ENCODE measurements around the gene ANKDD1A. TPM values are rescaled to one million over a fixed set of nuclear protein-coding genes. Genes with fewer than 3 reads are reported as not detected.

ANKDD1A gene
- polyA plus RNA-seq, 1 donor from 2014 or later, result 7.0 TPM

GRCh38 chr15:64925335-64926330 is 13.9 kb downstream of the ANKDD1A start:
- H3F3A ChIP-seq (ENCODE audit: insufficient read depth, low read length, poor library complexity, severe bottlenecking), result no peaks in the 10 kb centered on the region
- H2AFZ ChIP-seq (ENCODE audit: low read depth, low read length), result no peak overlapping the region
- no peak overlapping the region for H3K27ac ChIP-seq (ENCODE audit: low read length)
- H3K4me2 ChIP-seq (ENCODE audit: low read length), result no peak overlapping the region
- no peak for TF ChIP-seq EP300 (conservative IDR thresholded peaks at IDR 0.05; ENCODE audit: poor library complexity, severe bottlenecking)
- H4K20me1 ChIP-seq (ENCODE audit: insufficient read depth), result no peaks in the 10 kb centered on the region
- no peaks in the 10 kb centered on the region for H3K9me2 ChIP-seq (ENCODE audit: insufficient read depth, low read length)
- H3K9ac ChIP-seq (ENCODE audit: low read length), result no peak overlapping the region
- no peaks in the 10 kb centered on the region for H3K36me3 ChIP-seq (ENCODE audit: insufficient read depth, low read length)
- H3K9me3 ChIP-seq (ENCODE audit: low read length), result no peaks in the 10 kb centered on the region
- no peaks in the 10 kb centered on the region for H3K79me2 ChIP-seq (replicated peaks; ENCODE audit: insufficient read depth, low read length)
- H3K4me3 ChIP-seq (ENCODE audit: low read length), result no peak overlapping the region
- H3K27me3 ChIP-seq (ENCODE audit: insufficient read depth, low read depth, low read length), result no peaks in the 10 kb centered on the region

- no peak overlapping the region for H2AFZ ChIP-seq (ENCODE audit: low read depth, low read length)
- no peaks in the 10 kb centered on the region for H3K79me2 ChIP-seq (replicated peaks; ENCODE audit: insufficient read depth, low read length)
- H4K20me1 ChIP-seq (ENCODE audit: insufficient read depth), result no peaks in the 10 kb centered on the region
- no peak for TF ChIP-seq SMC3 (conservative IDR thresholded peaks at IDR 0.05; ENCODE audit: poor library complexity)
- no peak for TF ChIP-seq CTCF (IDR thresholded peaks at IDR 0.05; ENCODE audit: poor library complexity, severe bottlenecking)
- no peak for TF ChIP-seq POLR2AphosphoS5 (IDR thresholded peaks at IDR 0.05)
- TF ChIP-seq REST (IDR thresholded peaks at IDR 0.05; ENCODE audit: borderline replicate concordance), result no peak
- no peak for TF ChIP-seq RAD21 (conservative IDR thresholded peaks at IDR 0.05)
- TF ChIP-seq MXI1 (conservative IDR thresholded peaks at IDR 0.05; ENCODE audit: poor library complexity, severe bottlenecking), result no peak
- TF ChIP-seq TAF1 (IDR thresholded peaks at IDR 0.05; ENCODE audit: low read depth), result no peak
- no peak for TF ChIP-seq EZH2 (IDR thresholded peaks at IDR 0.05; ENCODE audit: borderline replicate concordance, insufficient read depth, low read length, poor library complexity, severe bottlenecking)
- no peak for TF ChIP-seq EP300 (conservative IDR thresholded peaks at IDR 0.05; ENCODE audit: poor library complexity, severe bottlenecking)
- no peak overlapping the region for H3K9ac ChIP-seq (ENCODE audit: low read length)
- H3K27me3 ChIP-seq (ENCODE audit: insufficient read depth, low read depth, low read length), result no peaks in the 10 kb centered on the region
- H3K9me3 ChIP-seq (ENCODE audit: low read length), result no peaks in the 10 kb centered on the region
- no peak overlapping the region for H3K4me2 ChIP-seq (ENCODE audit: low read length)
- H3K36me3 ChIP-seq (ENCODE audit: insufficient read depth, low read length), result no peaks in the 10 kb centered on the region
- H3K9me2 ChIP-seq (ENCODE audit: insufficient read depth, low read length), result no peaks in the 10 kb centered on the region
- no peak overlapping the region for H3K4me3 ChIP-seq (ENCODE audit: low read length)
- no peak overlapping the region for H3K27ac ChIP-seq (ENCODE audit: low read length)
- no peaks in the 10 kb centered on the region for H3F3A ChIP-seq (ENCODE audit: insufficient read depth, low read length, poor library complexity, severe bottlenecking)
These were observed 15.0 kb downstream of the ANKDD1A start for GRCh38 chr15:64926661-64927060.

Measured in neural cell (in vitro differentiated cells).